A549 (cell line): ENCODE measurements around the gene SLITRK4. TPM values are rescaled to one million over a fixed set of nuclear protein-coding genes. Genes with fewer than 3 reads are reported as not detected.

ENCODE experiments used
- ATAC-seq, 2 experiments: fragments of 200-7000 bp in 1 of 2; fragments of >200 bp in 1 of 2; cut with Nextera tagmentation in 1 of 2; cut with Tn5 transposase in 1 of 2; 3 replicates each; pipeline versions ENCODE4 v1.8.0 to v1.9.1; 2018 to 2020; ENCODE audit warnings: mild to moderate bottlenecking in 1 of 2, moderate library complexity in 1 of 2
- CTCF ChIA-PET: fragments of 300-600 bp; sonication (Branson Sonifier 250); formaldehyde crosslinking; extraction: SDS; loops from one replicate; lab custom pipeline; 2021; ENCODE audit warnings: antibody characterized with exemption, inconsistent platforms; lab: Yijun Ruan, JAX
- POLR2A ChIA-PET: fragments of 350-600 bp; formaldehyde crosslinking; extraction: SDS; loops from one replicate; lab custom pipeline; 2021; ENCODE audit warnings: antibody characterized with exemption, inconsistent platforms; lab: Yijun Ruan, JAX
- DNase-seq, 2 experiments: peaks; one replicate each; pipeline versions ENCODE4 v3.0.0 to v3.0.0-alpha.2; 2011 to 2016; ENCODE audit warnings: low read depth in 1 of 2, low spot score in 1 of 2
- FAIRE-seq: peaks from 2 replicates; lab custom pipeline; 2011; peaks lifted over from hg19 to GRCh38; lab: Jason Lieb, UNC
- H3K27ac ChIP-seq, 2 experiments: fragments of >200 bp; sonication (Bioruptor Twin); formaldehyde crosslinking; 3 replicates each; pipeline ENCODE4 v1.5.1; 2016 to 2017
- H3K4me1 ChIP-seq: fragments of >200 bp; sonication (Bioruptor Twin); formaldehyde crosslinking; 3 replicates; pipeline ENCODE4 v1.6.1; 2016
- H3K4me2 ChIP-seq: fragments of >200 bp; sonication (Bioruptor Twin); formaldehyde crosslinking; 3 replicates; pipeline ENCODE4 v1.6.1; 2016
- H3K4me3 ChIP-seq: fragments of >200 bp; sonication (Bioruptor Twin); formaldehyde crosslinking; 3 replicates; pipeline ENCODE4 v1.5.1; 2016
- H3K9me3 ChIP-seq: fragments of >200 bp; sonication (Bioruptor Twin); formaldehyde crosslinking; 3 replicates; pipeline ENCODE4 v1.6.1; 2016
- BHLHE40 ChIP-seq: IDR thresholded peaks from 2 replicates; pipeline ENCODE4 v1.6.1; 2012; ENCODE audit warnings: low read depth, low read length, inconsistent platforms
- CBX2 ChIP-seq: fragments of 200-600 bp; sonication (generic); IDR thresholded peaks from 2 replicates; pipeline ENCODE4 v1.6.1; 2016; ENCODE audit warnings: low read depth, mild to moderate bottlenecking, borderline replicate concordance
- CBX8 ChIP-seq: fragments of 200-600 bp; sonication (generic); IDR thresholded peaks from 2 replicates; pipeline ENCODE4 v1.6.1; 2016
- CHD2 ChIP-seq: fragments of 150-350 bp; IDR thresholded peaks from 2 replicates; pipeline ENCODE4 v1.6.1; 2014; ENCODE audit warnings: low read length; ENCODE audit not compliant: partially characterized antibody
- CHD4 ChIP-seq: fragments of 200-600 bp; sonication (generic); IDR thresholded peaks from 2 replicates; pipeline ENCODE4 v1.6.1; 2016; ENCODE audit warnings: antibody characterized with exemption, mild to moderate bottlenecking, borderline replicate concordance
- EHMT2 ChIP-seq: fragments of 200-600 bp; sonication (generic); IDR thresholded peaks from 2 replicates; pipeline ENCODE4 v1.6.1; 2016; ENCODE audit warnings: antibody characterized with exemption, low read depth, mild to moderate bottlenecking, moderate library complexity
- GATA3 ChIP-seq: IDR thresholded peaks from 2 replicates; pipeline ENCODE4 v1.6.1; 2012; ENCODE audit warnings: borderline replicate concordance
- HOXB13 ChIP-seq: fragments of 250-450 bp; sonication (Bioruptor Pico); IDR thresholded peaks from 2 replicates; pipeline ENCODE4 v1.5.0; 2020; ENCODE audit warnings: low read depth, mild to moderate bottlenecking, moderate library complexity
- KDM1A ChIP-seq: fragments of 200-600 bp; sonication (generic); IDR thresholded peaks from 2 replicates; pipeline ENCODE4 v1.6.1; 2016; ENCODE audit warnings: low read depth, mild to moderate bottlenecking
- MAZ ChIP-seq: fragments of 150-350 bp; IDR thresholded peaks from 2 replicates; pipeline ENCODE4 v1.6.1; 2014; ENCODE audit warnings: antibody characterized with exemption, low read depth, low read length, borderline replicate concordance
- NFE2L2 ChIP-seq: fragments of 150-350 bp; conservative IDR thresholded peaks from 2 replicates; pipeline ENCODE4 v1.6.1; 2014; ENCODE audit warnings: low read length
- NPAS2 ChIP-seq: fragments of 250-450 bp; sonication (Bioruptor Pico); IDR thresholded peaks from 2 replicates; pipeline ENCODE4 v1.8.0; 2022; ENCODE audit warnings: mild to moderate bottlenecking, moderate library complexity, borderline replicate concordance
- PHF8 ChIP-seq: fragments of 200-600 bp; sonication (generic); IDR thresholded peaks from 2 replicates; pipeline ENCODE4 v1.6.1; 2016; ENCODE audit warnings: low read depth, mild to moderate bottlenecking, antibody characterized with exemption, moderate library complexity, borderline replicate concordance
- RARB ChIP-seq: fragments of 250-450 bp; sonication (Bioruptor Pico); IDR thresholded peaks from 2 replicates; pipeline ENCODE4 v1.8.0; 2021; ENCODE audit warnings: mild to moderate bottlenecking, moderate library complexity
- TP53 ChIP-seq: fragments of 250-450 bp; sonication (Bioruptor Pico); IDR thresholded peaks from 2 replicates; pipeline ENCODE4 v1.5.0; 2021; ENCODE audit warnings: mild to moderate bottlenecking, moderate library complexity
- ZNF302 ChIP-seq: fragments of 250-450 bp; sonication (Bioruptor Pico); IDR thresholded peaks from 2 replicates; pipeline ENCODE4 v1.9.0; 2021; ENCODE audit warnings: inconsistent platforms, mild to moderate bottlenecking, moderate library complexity
- ZSCAN20 ChIP-seq: fragments of 250-450 bp; sonication (Bioruptor Pico); IDR thresholded peaks from 2 replicates; pipeline ENCODE4 v1.8.0; 2022; ENCODE audit warnings: mild to moderate bottlenecking, moderate library complexity
- WGBS: methylation state at CpG from one replicate; pipeline ENCODE4 v1.1.6; 2017; ENCODE audit errors: missing lambda C conversion rate; 5-methylcytosine and 5-hydroxymethylcytosine counted together
- polyA plus RNA-seq, 4 experiments: library from polyadenylated mRNA; depleted of rRNA in 3 of 4; stranded (reverse); fragments of >200 nt; fragmentation: RNase III in 1 of 4; extraction: RNeasy Plus Mini Kit Qiagen cat#74134 plus additional on column Dnase treatment in 1 of 4; gene quantifications; 2 replicates in 3 of 4; 3 replicates in 1 of 4; pipeline ENCODE4 v1.2.3, GENCODE V29; 2011 to 2017
- TF ChIP-seq, protein P1 (sequence below): fragments of 200-600 bp; sonication (generic); IDR thresholded peaks from 2 replicates; pipeline ENCODE4 v1.6.1; 2016; ENCODE audit warnings: antibody characterized with exemption, mild to moderate bottlenecking, moderate library complexity
- TF ChIP-seq, protein P2 (sequence below): fragments of >200 bp; sonication (Bioruptor Twin); formaldehyde crosslinking; IDR thresholded peaks from 2 replicates; pipeline ENCODE4 v1.6.1; 2016
- TF ChIP-seq, protein P3 (sequence below): fragments of 150-350 bp; IDR thresholded peaks from 2 replicates; pipeline ENCODE4 v1.6.1; 2014; ENCODE audit warnings: low read depth, mild to moderate bottlenecking, low read length
- TF ChIP-seq, protein P4 (sequence below): fragments of 450-650 bp; IDR thresholded peaks from 2 replicates; pipeline ENCODE4 v1.6.1; 2014; ENCODE audit warnings: antibody characterized with exemption
- TF ChIP-seq, protein P5 (sequence below): IDR thresholded peaks from 2 replicates; pipeline ENCODE4 v1.6.1; 2012

The SLITRK4 gene
- polyA plus RNA-seq, 2 of the 4 experiments (the other 2 are of a cell fraction) = 0.03 TPM; not detected in 1

DNA sequence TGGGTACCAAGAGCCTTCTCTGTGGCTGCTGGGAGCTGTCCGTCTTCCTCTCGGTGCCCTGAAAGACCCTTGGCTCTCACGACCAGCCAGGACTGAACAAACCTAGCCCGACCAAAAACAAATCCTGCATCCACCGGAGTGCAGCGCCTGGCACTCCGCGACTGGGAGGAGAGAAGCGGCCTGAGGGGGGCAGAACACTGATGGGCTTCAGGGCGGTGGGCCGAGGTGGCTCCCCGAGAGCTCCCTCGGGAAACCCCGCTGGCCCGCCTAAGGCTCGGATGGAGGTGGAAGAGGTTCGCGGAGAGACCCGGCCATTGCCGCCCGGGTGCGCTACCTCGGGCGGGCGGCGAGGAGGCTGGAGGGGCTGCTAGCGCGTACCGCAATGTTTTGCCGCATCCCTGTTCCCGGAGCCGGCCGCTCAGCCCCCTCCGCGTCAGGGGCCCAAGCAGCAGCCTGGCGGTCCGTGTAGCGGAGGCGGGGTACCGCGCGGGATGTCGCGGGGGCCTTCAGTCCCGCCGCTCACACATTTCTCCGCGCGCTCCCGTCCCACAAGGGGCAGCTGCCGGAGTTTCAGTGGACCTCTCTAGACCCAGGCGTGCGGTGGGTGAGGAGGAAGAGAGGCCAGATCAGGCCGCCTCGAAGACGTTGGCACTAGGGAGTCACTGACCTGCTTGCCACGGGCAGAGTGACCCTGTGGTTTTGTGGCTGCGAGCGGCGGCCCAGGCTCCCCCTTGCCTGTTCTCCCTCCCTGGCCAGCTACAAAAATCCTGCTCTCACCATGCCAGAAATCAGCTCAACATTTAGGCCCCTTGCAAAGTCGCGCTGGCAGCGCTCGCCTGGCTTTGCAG is 2.2 kb downstream of the SLITRK4 start:
- Histone ChIP-seq H3K4me2 (no peak overlapping the region), H3K4me1 (no peaks in the 10 kb centered on the region), H3K9me3 (no peaks in the 10 kb centered on the region), H3K4me3 (no peak overlapping the region), H3K27ac (no peak overlapping the region)
- ChIA-PET CTCF (no interaction called here), POLR2A (no interaction called here)
- TF ChIP-seq CBX8 (no peak), HOXB13 (CRISPR knock-in tag) (no peak), RARB (no peak), MAZ (no peak), NPAS2 (CRISPR knock-in tag) (no peak), CHD4 (no peak), KDM1A (no peak), PHF8 (no peak)
- TF ChIP-seq, protein P1, sequence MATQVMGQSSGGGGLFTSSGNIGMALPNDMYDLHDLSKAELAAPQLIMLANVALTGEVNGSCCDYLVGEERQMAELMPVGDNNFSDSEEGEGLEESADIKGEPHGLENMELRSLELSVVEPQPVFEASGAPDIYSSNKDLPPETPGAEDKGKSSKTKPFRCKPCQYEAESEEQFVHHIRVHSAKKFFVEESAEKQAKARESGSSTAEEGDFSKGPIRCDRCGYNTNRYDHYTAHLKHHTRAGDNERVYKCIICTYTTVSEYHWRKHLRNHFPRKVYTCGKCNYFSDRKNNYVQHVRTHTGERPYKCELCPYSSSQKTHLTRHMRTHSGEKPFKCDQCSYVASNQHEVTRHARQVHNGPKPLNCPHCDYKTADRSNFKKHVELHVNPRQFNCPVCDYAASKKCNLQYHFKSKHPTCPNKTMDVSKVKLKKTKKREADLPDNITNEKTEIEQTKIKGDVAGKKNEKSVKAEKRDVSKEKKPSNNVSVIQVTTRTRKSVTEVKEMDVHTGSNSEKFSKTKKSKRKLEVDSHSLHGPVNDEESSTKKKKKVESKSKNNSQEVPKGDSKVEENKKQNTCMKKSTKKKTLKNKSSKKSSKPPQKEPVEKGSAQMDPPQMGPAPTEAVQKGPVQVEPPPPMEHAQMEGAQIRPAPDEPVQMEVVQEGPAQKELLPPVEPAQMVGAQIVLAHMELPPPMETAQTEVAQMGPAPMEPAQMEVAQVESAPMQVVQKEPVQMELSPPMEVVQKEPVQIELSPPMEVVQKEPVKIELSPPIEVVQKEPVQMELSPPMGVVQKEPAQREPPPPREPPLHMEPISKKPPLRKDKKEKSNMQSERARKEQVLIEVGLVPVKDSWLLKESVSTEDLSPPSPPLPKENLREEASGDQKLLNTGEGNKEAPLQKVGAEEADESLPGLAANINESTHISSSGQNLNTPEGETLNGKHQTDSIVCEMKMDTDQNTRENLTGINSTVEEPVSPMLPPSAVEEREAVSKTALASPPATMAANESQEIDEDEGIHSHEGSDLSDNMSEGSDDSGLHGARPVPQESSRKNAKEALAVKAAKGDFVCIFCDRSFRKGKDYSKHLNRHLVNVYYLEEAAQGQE = no peak
- WGBS = 58% methylated on average over 17 of the region's 64 CpGs
- DNase-seq (no peak), FAIRE-seq (no peak), ATAC-seq (0 out of 6 replicates have a peak, but pooled peaks of 1 of the 2 experiments have one; percentile 19)

DNA sequence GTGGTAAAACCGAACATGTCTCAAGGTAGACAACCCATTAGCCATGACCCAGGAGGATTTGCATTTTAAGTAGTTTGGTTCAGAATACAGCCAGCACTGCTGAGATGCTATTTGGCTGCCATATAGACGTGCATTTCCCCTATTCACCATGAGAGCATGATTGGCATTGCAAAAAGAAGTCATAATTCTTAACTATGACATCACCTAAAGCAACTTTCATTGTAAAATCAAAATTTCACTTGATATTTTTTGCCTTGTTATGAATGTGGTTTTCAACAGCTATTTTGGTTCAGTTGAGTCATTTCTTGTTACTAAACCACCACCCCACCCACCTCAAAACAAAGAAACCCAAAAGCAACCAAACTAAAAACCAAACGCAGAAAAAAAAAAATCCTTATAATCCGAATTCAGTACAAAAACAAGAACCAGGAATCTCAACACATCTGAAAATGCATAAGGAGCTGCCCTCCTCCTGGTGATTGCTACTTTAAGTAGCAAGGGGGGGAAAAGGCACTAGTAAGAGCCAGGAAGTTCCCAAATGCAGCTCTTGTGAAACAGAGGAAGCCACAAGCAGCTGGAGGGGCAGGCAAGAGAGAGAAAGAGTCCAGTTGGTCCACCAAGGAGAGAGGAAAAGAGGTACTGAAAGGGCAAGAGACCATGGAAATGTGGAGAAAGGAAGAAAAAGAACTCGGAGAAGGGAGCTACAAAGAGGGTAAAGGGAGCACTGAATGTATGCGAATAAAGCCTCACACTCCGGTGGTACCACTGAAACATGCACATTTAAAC is 3.1 kb downstream of the SLITRK4 start:
- no peak overlapping the region for H3K4me3 ChIP-seq
- FAIRE-seq = no peak

More for the DNA sequence above, 3.1 kb downstream of the SLITRK4 start:
- DNase-seq = no peak
- TF ChIP-seq BHLHE40 (no peak), EHMT2 (no peak), CBX8 (no peak), RARB (no peak), NFE2L2 (no peak), ZNF302 (CRISPR knock-in tag) (no peak), GATA3 (no peak), CHD2 (no peak), MAZ (no peak), CBX2 (no peak), TP53 (CRISPR knock-in tag) (no peak), ZSCAN20 (no peak)
- TF ChIP-seq, protein P2, sequence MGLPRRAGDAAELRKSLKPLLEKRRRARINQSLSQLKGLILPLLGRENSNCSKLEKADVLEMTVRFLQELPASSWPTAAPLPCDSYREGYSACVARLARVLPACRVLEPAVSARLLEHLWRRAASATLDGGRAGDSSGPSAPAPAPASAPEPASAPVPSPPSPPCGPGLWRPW = no peak
- TF ChIP-seq, protein P3, sequence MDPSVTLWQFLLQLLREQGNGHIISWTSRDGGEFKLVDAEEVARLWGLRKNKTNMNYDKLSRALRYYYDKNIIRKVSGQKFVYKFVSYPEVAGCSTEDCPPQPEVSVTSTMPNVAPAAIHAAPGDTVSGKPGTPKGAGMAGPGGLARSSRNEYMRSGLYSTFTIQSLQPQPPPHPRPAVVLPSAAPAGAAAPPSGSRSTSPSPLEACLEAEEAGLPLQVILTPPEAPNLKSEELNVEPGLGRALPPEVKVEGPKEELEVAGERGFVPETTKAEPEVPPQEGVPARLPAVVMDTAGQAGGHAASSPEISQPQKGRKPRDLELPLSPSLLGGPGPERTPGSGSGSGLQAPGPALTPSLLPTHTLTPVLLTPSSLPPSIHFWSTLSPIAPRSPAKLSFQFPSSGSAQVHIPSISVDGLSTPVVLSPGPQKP = no peak
- TF ChIP-seq, protein P4, sequence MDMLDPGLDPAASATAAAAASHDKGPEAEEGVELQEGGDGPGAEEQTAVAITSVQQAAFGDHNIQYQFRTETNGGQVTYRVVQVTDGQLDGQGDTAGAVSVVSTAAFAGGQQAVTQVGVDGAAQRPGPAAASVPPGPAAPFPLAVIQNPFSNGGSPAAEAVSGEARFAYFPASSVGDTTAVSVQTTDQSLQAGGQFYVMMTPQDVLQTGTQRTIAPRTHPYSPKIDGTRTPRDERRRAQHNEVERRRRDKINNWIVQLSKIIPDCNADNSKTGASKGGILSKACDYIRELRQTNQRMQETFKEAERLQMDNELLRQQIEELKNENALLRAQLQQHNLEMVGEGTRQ = no peak
- TF ChIP-seq, protein P5, sequence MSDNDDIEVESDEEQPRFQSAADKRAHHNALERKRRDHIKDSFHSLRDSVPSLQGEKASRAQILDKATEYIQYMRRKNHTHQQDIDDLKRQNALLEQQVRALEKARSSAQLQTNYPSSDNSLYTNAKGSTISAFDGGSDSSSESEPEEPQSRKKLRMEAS = no peak
- TF ChIP-seq, all 56 proteins: peak for 0
- H3K4me1 ChIP-seq = no peaks in the 10 kb centered on the region
- no peaks in the 10 kb centered on the region for H3K9me3 ChIP-seq
- POLR2A ChIA-PET = no interaction called here
- H3K4me2 ChIP-seq = no peak overlapping the region
- no peak overlapping the region for H3K27ac ChIP-seq
- CTCF ChIA-PET = no interaction called here
- 15% methylated on average over 7 of the region's 7 CpGs for WGBS
- no peak for ATAC-seq
